ENCODE results near the gene MARCKSL1.

The MARCKSL1 gene

GRCh38 chr1:32352831-32353383, 16.9 kb upstream of the MARCKSL1 start:
- no peak for DNase-seq (ENCODE audit: low read depth)
- TF ChIP-seq, protein P1, sequence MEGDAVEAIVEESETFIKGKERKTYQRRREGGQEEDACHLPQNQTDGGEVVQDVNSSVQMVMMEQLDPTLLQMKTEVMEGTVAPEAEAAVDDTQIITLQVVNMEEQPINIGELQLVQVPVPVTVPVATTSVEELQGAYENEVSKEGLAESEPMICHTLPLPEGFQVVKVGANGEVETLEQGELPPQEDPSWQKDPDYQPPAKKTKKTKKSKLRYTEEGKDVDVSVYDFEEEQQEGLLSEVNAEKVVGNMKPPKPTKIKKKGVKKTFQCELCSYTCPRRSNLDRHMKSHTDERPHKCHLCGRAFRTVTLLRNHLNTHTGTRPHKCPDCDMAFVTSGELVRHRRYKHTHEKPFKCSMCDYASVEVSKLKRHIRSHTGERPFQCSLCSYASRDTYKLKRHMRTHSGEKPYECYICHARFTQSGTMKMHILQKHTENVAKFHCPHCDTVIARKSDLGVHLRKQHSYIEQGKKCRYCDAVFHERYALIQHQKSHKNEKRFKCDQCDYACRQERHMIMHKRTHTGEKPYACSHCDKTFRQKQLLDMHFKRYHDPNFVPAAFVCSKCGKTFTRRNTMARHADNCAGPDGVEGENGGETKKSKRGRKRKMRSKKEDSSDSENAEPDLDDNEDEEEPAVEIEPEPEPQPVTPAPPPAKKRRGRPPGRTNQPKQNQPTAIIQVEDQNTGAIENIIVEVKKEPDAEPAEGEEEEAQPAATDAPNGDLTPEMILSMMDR (IDR thresholded peaks at IDR 0.05; ENCODE audit: low read depth, low read length, missing control alignments) = no peak
- no peak overlapping the region for H3K4me3 ChIP-seq (ENCODE audit: low read depth, low read length)

DNA sequence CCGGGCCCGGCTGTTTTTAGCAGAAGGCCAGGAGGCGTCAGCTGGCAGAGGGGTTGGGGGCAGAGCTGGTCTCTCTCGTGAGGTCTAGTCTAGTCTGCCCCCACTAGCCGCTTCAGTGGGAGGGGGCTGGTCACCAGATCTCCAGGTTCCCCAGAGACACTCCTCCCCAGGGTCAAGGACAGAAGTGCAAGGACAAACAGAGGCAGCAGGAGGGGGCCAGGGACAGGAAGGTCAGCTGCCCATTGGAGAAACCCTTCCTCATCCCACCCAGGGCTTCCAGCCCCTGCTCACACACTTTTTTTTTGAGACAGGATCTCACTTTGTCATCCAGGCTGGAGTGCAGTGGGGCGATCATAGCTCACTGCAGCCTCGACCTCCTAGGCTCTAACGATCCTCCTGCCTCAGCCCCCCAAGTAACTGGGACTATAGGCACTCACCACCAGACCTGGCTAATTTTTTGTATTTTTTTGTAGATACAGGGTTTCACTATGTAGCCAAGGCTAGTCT, 16.3 kb upstream of the MARCKSL1 start:
- TF ChIP-seq, protein P1 (IDR thresholded peaks at IDR 0.05; ENCODE audit: low read depth, low read length, missing control alignments) = no peak
- no peak for DNase-seq (ENCODE audit: low read depth)
- H3K4me3 ChIP-seq (ENCODE audit: low read depth, low read length) = peak overlapping the region; percentile 65

DNA sequence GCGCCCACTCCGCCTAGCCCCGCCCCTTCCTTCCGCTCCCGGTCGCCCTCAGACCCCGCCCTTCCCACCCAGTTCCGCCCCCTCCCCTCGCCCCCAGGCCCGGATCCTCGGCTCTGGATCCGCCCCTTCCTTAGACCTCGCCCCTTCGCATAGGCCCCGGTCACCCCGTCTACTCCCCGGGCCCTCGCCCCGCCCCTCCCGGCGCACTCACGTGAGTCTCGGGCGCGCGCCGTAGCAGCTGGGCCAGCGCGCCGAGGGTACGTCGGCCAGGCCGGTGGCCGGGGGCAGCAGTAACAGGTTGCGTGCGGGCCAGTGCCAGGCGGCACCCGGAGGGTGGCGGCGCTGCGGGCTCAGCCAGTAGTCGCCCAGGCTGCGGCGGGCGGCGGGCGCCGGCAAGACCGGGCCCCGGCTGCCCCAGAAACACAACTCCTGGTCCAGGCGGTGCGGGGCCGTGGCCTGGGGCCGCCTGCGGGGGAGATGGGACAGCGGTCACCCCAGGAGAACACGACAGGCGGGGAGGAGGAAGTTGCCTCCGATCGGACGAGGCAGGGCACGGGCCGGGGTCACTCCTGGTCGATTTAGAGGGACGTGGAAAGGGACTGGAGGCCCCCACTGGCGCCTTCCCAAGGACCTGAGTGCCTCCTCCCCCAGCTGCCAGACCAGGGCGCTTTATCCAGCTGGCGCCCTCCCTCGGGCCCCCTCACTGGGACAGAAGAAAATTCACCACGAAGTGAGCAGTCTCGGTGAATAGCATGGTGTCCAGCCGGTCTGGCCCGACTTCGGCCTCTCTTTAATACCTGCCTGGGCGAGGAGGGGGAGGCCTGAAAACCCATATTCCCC, 15.6 kb upstream of the MARCKSL1 start:
- peak; percentile 75 for DNase-seq (ENCODE audit: low read depth)
- TF ChIP-seq, protein P1 (IDR thresholded peaks at IDR 0.05; ENCODE audit: low read depth, low read length, missing control alignments) = no peak
- peak overlapping the region; percentile 65 for H3K4me3 ChIP-seq (ENCODE audit: low read depth, low read length)

DNA sequence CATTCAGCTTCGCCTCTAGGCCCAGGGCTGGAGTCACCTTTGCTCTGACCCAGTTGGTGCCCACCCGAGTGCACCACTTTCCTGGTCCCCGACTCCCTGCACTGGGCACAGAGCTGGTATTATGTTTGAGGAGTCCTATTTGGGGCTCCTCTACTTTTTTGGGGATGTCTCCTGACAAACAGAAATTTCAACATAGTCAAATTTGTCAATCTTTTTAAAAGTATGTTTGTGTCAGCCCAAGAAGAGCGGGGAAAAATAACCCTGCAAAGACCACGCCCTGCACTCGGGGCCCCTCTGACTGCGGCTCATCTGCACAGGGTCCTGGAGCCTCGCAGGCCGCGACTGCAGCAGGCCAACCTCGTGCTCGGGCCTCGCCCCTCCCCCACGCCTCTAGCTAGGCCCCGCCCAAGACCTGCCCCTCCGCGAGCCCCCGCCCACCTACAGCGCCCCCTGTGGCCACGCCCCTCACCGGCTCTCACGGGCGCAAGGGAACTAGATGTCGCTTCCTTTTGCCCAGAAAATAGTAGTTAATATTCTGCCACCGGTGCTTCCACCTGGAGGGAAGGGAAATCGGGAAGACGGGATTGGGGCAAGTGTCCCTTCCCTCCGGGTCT, 14.9 kb upstream of the MARCKSL1 start:
- TF ChIP-seq, protein P1 (IDR thresholded peaks at IDR 0.05; ENCODE audit: low read depth, low read length, missing control alignments) = peak; percentile 60
- peak overlapping the region; percentile 65 for H3K4me3 ChIP-seq (ENCODE audit: low read depth, low read length)
- no peak for DNase-seq (ENCODE audit: low read depth)

DNA sequence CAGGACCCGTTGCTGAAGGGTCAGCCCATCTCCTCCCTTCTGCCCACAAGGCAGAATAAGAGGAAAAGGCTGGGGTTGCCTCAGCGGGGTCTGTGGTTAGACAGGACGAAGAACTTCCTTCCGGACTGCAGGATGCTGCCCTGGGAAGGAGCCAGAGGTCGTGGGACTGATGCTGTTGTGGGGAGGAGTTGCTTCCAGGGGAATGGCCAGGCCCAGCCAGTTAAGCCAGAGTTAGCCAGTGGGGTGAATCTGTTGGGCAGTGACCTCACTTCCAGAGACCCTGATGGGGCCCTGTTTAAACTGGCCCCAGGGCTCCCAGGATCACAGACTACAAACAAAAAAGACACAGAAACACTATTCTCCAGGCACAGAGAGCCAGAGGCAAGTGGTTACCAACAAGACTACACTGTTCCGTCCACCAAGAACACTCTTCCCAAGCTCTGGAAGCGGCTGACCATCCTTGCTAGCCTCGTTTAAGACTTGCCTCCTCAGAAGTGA, 13.2 kb upstream of the MARCKSL1 start:
- TF ChIP-seq, protein P1 (IDR thresholded peaks at IDR 0.05; ENCODE audit: low read depth, low read length, missing control alignments) = no peak
- H3K4me3 ChIP-seq (ENCODE audit: low read depth, low read length) = no peak overlapping the region
- no peak for DNase-seq (ENCODE audit: low read depth)

- TF ChIP-seq, protein P1 (IDR thresholded peaks at IDR 0.05; ENCODE audit: low read depth, low read length, missing control alignments) = no peak
- H3K4me3 ChIP-seq (ENCODE audit: low read depth, low read length) = no peak overlapping the region
- DNase-seq (ENCODE audit: low read depth) = no peak
These were observed 10.6 kb upstream of the MARCKSL1 start for GRCh38 chr1:32346532-32347157.
